ENCODE data around the gene TEX28. TPM values are rescaled to one million over a fixed set of nuclear protein-coding genes. Genes with fewer than 3 reads are reported as not detected.

The TEX28 gene
- total RNA-seq, result not detected in 2 replicates

GRCh38 chrX:154294791-154295574 is at the start of gene TEX28:
Gene TEX28 (minus strand): TSS chrX:154295124. CDS start chrX:154292117, 3,007 bp downstream.

GRCh38 chrX:154295664-154296310 is 863 bp upstream of the TEX28 start, which contains the start of gene TKTL1:
Gene TKTL1 (plus strand): TSS chrX:154295795. CDS start chrX:154295860, 65 bp downstream.

GRCh38 chrX:154257282-154257681 is 37.6 kb downstream of the TEX28 start, which contains the start of gene OPN1MW3:
Gene OPN1MW3 (plus strand): TSS chrX:154257582. CDS start chrX:154257620, 38 bp downstream.

Other genes starting within 250 kb of the TEX28 start
- gene MECP2, start 197.4 kb downstream of the TEX28 start, total RNA-seq, result 13.4 and 13.8 TPM in 2 replicates
- not detected in 2 replicates for gene OPN1LW, start 150.9 kb downstream of the TEX28 start, total RNA-seq
- gene OPN1MW, start 112.5 kb downstream of the TEX28 start, total RNA-seq, result not detected in 2 replicates
- not detected in 2 replicates for gene OPN1MW2, start 75.4 kb downstream of the TEX28 start, total RNA-seq
- not detected in 2 replicates for gene OPN1MW3, start 37.5 kb downstream of the TEX28 start, total RNA-seq
- gene TKTL1, start 671 bp upstream of the TEX28 start, total RNA-seq, result not detected in 2 replicates
- gene FLNA, start 79.5 kb upstream of the TEX28 start, total RNA-seq, result 1,491 and 1,595 TPM in 2 replicates
- 67.2 and 76.8 TPM in 2 replicates for gene EMD, start 84.2 kb upstream of the TEX28 start, total RNA-seq
- 6,084 and 6,687 TPM in 2 replicates for gene RPL10, start 103.3 kb upstream of the TEX28 start, total RNA-seq
- 36.7 and 41.4 TPM in 2 replicates for gene DNASE1L1, start 114.1 kb upstream of the TEX28 start, total RNA-seq
- 17.5 and 24.2 TPM in 2 replicates for gene TAFAZZIN, start 116.4 kb upstream of the TEX28 start, total RNA-seq
- 32.4 and 36.0 TPM in 2 replicates for gene ATP6AP1, start 133.6 kb upstream of the TEX28 start, total RNA-seq
- gene GDI1, start 142.0 kb upstream of the TEX28 start, total RNA-seq, result 113 and 125 TPM in 2 replicates
- 52.6 and 60.2 TPM in 2 replicates for gene FAM50A, start 149.0 kb upstream of the TEX28 start, total RNA-seq
- gene PLXNA3, start 163.2 kb upstream of the TEX28 start, total RNA-seq, result 14.4 and 17.8 TPM in 2 replicates
- gene LAGE3, start 184.2 kb upstream of the TEX28 start, total RNA-seq, result 28.2 and 32.1 TPM in 2 replicates
- gene UBL4A, start 191.5 kb upstream of the TEX28 start, total RNA-seq, result 48.5 and 59.5 TPM in 2 replicates
- 22.7 and 26.2 TPM in 2 replicates for gene SLC10A3, start 195.5 kb upstream of the TEX28 start, total RNA-seq
- gene FAM3A, start 221.1 kb upstream of the TEX28 start, total RNA-seq, result 45.4 and 48.2 TPM in 2 replicates